HG02571 (cell line): ENCODE results near the gene PLEKHA3.
A peak's percentile ranks its signal among the peaks of the same experiment; 100 is the strongest.
"Not testable (repeated sequence)": the region's sequence is repeated elsewhere in the genome, so short reads cannot be mapped to it uniquely, and the experiment has no call there.

Experiments used
- ATAC-seq: cut with Tn5 transposase; IDR thresholded peaks from one replicate; pipeline ENCODE4 v1.9.1; 2021; ENCODE audit warnings: mild to moderate bottlenecking, moderate library complexity; ENCODE audit not compliant: unreplicated experiment

The PLEKHA3 gene

DNA sequence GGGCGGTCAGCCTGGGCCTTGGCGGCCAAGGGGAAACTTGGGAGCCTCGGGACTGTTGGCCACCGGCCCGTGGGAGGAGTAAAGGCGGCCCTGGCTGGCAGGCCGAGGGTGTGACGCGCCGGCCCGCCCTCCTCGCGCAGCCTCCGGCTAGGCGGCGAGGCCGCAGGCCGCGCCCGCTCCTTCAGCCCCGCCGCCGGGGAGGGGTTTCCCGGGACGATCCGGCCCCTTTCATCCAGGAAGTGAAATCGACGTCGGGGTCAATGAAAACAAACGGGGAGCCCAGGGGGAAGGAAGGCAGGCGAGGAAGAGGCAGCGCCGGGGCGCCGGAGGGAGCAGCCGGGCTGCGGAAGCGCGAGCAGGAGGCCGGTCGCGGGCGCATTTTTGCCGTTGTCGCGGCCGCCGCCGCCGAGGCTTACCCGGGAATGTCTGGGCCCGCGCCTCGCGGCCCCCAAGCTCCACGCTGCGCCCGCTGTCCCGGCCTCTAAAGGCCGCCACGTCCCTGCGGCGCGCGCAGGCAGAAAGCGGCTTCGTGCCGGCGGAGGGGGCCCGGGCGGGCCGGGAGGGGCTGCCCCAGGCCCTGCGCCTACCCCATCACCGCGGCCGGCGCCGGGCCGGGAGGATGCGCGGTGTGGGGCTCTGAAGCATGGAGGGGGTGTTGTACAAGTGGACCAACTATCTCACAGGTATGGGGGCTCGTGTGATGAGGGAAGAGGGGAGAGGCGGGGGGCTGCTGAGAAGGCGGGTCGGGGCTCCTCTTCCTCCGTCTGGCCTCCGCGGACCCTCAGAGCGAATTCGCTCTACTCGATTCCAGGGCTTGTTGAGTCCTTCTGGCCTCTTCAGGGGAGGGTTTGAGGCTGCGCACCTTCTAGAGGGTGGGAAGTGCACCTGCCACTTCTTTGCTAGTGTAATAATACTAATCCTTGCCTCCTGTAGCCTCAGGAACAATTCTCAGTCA is at the start of gene PLEKHA3:
TSS of gene PLEKHA3 (plus strand) at position 231 of the 955 bp plus-strand sequence. CDS start at position 644, 413 bp downstream.
- peak; percentile 66 for ATAC-seq

DNA sequence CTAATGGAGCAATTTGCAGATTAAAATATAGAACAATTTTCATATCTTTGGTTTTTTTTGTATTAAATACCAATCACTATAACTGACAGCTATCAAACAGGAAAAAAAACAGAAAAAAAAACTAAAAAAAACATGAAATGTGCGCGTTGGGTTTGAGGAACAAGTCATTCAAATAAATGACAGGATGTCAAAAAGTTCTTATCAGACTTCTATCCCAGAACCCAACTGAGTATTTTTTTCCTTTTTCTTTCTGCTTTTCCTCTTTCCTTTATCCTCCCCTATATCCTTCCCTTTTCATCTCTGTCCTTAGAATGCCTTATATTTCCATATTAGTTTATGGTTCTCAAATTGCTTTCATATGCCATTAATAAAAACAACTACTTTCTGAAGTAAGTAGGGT is 43.6 kb upstream of the PLEKHA3 start:
- ATAC-seq = no peak

DNA sequence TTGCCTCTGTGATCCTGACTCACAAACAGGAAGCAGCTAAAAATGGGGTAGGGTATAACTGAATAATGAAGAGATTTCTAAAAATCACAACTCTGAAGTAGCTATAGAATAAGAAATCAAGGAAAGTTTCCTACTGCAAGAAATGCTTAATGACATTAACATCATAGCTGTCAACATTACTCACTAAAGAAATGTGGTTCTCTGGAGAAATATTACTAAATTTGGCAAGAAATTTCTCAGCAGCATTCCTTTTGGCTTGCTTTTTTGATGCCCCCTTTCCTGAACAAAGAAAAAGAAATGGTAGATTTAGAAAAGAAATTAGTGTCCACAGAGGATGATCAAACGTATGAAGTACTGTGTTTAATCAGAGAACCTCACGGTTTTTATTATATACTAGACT is 38.8 kb upstream of the PLEKHA3 start:
- ATAC-seq = no peak

- no peak for ATAC-seq
Measured at GRCh38 chr2:178448968-178449661, 31.1 kb upstream of the PLEKHA3 start.

DNA sequence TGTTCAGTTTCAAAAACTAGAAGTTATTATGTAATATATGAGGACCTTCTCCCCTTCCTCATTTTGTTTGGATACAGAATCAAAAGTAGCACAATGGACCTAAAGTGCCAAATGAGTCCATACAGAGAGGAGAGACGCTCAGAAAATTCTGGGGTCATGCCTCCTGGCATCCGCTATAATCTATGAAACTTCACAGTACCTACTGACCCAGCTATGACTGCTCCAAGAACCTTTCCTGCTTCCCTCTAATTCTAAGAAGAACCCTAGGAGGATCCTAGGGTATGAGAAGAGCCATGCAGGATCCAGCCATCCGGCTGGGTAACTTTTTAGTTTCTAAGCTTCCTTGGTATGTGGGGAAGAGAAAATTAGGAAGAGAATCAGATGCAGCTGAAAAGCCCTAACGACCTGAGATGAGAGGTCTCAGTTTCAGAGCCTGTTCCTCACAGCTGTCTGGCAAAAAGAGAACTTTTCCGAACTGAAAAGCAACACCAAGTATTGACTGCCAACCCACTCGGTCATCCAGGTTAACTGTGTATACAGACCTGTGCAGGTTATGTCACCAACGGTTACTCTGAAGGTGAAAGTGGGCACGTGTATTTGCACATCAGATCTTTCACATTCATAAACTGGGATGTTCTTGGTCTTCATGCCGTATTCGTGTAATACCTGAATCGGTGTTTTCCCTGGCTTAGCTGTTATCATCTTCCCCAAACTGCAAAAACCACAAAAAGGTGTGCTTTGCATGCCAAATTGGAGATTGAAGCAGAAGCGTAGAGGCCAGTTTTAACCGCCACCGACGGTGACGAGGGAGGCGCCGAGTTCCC is 30.3 kb upstream of the PLEKHA3 start:
- ATAC-seq = peak; percentile 13

DNA sequence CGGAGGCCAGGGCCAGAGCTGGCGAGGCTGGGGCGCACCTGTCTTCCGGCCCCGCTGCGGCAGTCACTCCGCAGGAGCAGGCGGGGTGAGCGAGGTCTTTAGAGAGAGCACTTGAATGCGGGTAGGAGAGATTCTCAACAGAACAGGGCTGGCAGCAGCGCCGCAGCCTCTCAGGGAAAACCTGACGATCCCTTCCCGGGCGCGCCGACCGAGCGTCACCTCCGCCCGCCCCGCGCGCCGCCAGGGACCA is 29.8 kb upstream of the PLEKHA3 start:
- peak; percentile 45 for ATAC-seq

- peak; percentile 76 for ATAC-seq
Measured at GRCh38 chr2:178450774-178451525, 29.3 kb upstream of the PLEKHA3 start, which contains the start of the genes PJVK and PRKRA. Gene PJVK (plus strand): TSS chr2:178451378. CDS start chr2:178453410, 2,032 bp downstream. Gene PRKRA (minus strand): TSS chr2:178451175. CDS start chr2:178451030, 145 bp downstream.

DNA sequence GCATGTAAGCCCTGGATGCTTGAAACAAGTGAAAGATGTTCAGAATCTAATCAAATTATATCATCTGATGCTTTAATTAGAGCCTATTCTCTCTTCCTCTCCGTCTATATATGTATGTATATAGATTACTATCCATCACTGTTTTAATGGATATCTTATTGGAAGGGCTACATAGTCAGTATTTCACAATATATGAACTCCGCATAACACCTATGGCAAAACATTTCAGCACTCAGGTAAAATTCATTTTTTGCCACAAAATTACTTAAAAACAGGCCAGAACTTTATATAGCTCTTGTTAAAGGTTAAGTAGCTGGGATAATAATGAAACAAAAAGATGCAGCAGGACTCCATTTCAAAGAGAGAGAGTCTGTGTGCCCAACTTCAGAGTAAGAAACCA is 27.9 kb upstream of the PLEKHA3 start:
- ATAC-seq = no peak

- ATAC-seq = no peak
Measured at GRCh38 chr2:178452870-178453269, 27.4 kb upstream of the PLEKHA3 start.

- ATAC-seq = no peak
Measured at GRCh38 chr2:178455947-178456346, 24.3 kb upstream of the PLEKHA3 start.

GRCh38 chr2:178457390-178457886 is 22.8 kb upstream of the PLEKHA3 start:
- ATAC-seq = no peak

- no peak for ATAC-seq
Measured at GRCh38 chr2:178469219-178469849, 10.9 kb upstream of the PLEKHA3 start.

DNA sequence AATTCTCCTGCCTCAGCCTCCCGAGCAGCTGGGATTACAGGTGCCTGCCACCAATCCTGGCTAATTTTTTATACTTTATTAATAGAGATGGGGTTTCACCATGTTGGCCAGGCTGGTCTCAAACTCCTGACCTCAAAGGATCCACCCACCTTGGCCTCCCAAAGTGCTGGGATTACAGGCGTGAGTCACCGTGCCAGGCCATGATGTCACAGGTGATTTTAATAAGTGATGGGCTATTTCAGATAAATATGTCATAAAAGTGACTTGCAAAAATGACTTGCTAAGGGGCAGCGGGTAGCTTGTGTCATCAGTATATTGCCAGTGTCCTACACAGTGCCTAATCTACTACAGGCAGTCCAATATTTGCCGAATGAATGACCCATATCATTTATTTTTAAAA is 8.9 kb upstream of the PLEKHA3 start:
- not testable (repeated sequence) for ATAC-seq

DNA sequence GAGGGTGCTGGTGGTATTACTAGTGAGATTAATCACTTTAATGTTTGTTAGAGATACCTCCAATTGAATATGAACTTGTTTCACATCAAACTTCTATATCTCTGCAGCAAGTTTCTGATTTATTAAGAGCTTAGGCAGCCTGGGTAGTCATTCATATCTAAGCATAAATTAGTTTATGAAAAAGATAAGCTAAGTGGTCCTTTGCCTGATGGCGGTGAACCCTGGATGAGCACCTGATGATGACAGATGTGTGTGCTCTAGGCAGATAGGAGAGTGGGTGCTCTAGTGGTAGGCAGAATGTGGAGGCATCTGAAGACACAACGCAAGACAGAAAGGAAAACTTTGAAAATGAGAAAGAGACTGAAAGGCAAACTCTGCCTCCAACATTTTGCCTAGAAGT is 6.9 kb upstream of the PLEKHA3 start:
- no peak for ATAC-seq

GRCh38 chr2:178473931-178474330 is 6.3 kb upstream of the PLEKHA3 start:
- ATAC-seq = no peak

DNA sequence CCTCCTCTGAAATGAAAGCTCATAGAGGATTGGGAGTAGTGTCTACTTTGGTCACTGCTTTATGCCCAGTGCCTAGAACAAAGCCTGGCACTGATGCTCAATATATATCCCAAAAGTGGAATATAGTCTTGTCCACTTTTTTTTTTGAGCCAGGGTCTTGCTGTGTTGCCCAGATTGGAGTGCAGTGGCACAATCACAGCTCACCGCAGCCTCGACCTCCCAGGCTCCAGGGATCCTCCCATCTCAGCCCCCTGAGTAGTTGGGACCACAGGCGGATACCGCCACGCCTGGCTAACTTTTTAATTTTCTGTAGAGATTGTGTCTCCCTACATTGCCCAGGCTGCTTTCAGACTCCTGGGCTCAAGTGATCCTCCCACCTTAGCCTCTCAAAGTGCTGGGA is 5.7 kb upstream of the PLEKHA3 start:
- ATAC-seq = no peak

- ATAC-seq = no peak
Measured at GRCh38 chr2:178476477-178476876, 3.8 kb upstream of the PLEKHA3 start.

GRCh38 chr2:178477443-178478129 is 2.7 kb upstream of the PLEKHA3 start:
- ATAC-seq = no peak

DNA sequence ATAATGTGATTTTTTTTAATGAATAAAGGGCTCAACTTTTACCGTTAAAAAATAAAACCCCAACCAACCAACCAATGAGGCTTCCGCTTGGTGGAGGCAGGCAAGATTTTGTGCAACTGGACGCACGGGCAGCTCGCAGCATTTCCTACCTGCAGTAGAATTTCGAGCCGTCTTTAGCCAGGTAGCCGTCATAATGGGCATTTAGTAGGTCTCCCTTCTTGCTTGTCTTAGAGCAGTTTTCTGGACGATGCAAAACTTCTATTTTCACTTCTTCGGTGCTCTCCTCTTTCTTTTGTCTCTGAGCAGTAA is 2.2 kb upstream of the PLEKHA3 start:
- ATAC-seq = peak; percentile 6
